Lower leg skin (tissue), 3 donors: ENCODE data around the gene IGSF21.

Experiments used
- POLR2A ChIP-seq, 2 donors: fragments of 450-650 bp; IDR thresholded peaks; one replicate each; pipeline ENCODE4 v1.6.1; 2016 to 2017; ENCODE audit warnings: antibody characterized with exemption in 2 of 2, mild to moderate bottlenecking in 1 of 2, moderate library complexity in 1 of 2
- TF ChIP-seq, protein P1 (sequence below), 3 donors: fragments of 450-650 bp; IDR thresholded peaks; one replicate each; pipeline ENCODE4 v1.5.1; 2016; ENCODE audit warnings: antibody characterized with exemption in 3 of 3, mild to moderate bottlenecking in 3 of 3, moderate library complexity in 2 of 3

- TF ChIP-seq, protein P1, sequence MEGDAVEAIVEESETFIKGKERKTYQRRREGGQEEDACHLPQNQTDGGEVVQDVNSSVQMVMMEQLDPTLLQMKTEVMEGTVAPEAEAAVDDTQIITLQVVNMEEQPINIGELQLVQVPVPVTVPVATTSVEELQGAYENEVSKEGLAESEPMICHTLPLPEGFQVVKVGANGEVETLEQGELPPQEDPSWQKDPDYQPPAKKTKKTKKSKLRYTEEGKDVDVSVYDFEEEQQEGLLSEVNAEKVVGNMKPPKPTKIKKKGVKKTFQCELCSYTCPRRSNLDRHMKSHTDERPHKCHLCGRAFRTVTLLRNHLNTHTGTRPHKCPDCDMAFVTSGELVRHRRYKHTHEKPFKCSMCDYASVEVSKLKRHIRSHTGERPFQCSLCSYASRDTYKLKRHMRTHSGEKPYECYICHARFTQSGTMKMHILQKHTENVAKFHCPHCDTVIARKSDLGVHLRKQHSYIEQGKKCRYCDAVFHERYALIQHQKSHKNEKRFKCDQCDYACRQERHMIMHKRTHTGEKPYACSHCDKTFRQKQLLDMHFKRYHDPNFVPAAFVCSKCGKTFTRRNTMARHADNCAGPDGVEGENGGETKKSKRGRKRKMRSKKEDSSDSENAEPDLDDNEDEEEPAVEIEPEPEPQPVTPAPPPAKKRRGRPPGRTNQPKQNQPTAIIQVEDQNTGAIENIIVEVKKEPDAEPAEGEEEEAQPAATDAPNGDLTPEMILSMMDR (IDR thresholded peaks at IDR 0.05) = no peak
- no peak for TF ChIP-seq POLR2A (IDR thresholded peaks at IDR 0.05)
These were observed 26.9 kb downstream of the IGSF21 start for GRCh38 chr1:18134324-18135046.
